ENCODE results near the gene DOK6. TPM values are rescaled to one million over a fixed set of nuclear protein-coding genes. Genes with fewer than 3 reads are reported as not detected.
"Not testable (repeated sequence)": the region's sequence is repeated elsewhere in the genome, so short reads cannot be mapped to it uniquely, and the experiment has no call there.

DOK6 gene
- total and polyA plus RNA-seq, 2 of the 13 experiments (the other 11 are each of a cell fraction or from before 2014, with no cell fraction given), result 17.0 to 17.2 TPM

DNA sequence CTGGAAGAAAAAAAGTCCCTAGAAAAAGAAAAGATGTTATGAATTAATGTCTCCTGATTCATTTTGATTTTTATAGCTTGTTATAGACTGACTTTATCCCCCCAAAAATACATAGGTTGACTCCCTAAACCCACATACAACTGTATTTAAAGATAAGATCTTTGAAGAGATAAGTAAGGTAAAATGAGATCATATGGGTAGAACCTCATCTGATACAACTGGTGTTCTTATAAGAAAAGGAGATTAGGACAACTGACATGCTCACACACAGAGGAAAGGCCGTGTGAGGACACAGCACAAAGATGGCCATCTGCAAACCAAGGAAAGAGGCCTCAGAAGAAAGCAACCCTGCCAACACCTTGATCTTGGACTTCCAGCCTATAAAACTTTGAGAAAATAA, 429.5 kb downstream of the DOK6 start:
- no peak for TF ChIP-seq ZSCAN20 (CRISPR knock-in tag; IDR thresholded peaks at IDR 0.05; ENCODE audit: borderline replicate concordance)
- TF ChIP-seq, protein P1, sequence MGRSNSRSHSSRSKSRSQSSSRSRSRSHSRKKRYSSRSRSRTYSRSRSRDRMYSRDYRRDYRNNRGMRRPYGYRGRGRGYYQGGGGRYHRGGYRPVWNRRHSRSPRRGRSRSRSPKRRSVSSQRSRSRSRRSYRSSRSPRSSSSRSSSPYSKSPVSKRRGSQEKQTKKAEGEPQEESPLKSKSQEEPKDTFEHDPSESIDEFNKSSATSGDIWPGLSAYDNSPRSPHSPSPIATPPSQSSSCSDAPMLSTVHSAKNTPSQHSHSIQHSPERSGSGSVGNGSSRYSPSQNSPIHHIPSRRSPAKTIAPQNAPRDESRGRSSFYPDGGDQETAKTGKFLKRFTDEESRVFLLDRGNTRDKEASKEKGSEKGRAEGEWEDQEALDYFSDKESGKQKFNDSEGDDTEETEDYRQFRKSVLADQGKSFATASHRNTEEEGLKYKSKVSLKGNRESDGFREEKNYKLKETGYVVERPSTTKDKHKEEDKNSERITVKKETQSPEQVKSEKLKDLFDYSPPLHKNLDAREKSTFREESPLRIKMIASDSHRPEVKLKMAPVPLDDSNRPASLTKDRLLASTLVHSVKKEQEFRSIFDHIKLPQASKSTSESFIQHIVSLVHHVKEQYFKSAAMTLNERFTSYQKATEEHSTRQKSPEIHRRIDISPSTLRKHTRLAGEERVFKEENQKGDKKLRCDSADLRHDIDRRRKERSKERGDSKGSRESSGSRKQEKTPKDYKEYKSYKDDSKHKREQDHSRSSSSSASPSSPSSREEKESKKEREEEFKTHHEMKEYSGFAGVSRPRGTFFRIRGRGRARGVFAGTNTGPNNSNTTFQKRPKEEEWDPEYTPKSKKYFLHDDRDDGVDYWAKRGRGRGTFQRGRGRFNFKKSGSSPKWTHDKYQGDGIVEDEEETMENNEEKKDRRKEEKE (IDR thresholded peaks at IDR 0.05), result no peak
- TF ChIP-seq MXI1 (IDR thresholded peaks at IDR 0.05; ENCODE audit: borderline replicate concordance, low read depth, low read length), result no peak
- no peak for TF ChIP-seq ZNF20 (CRISPR knock-in tag; IDR thresholded peaks at IDR 0.05)
- TF ChIP-seq, protein P2, sequence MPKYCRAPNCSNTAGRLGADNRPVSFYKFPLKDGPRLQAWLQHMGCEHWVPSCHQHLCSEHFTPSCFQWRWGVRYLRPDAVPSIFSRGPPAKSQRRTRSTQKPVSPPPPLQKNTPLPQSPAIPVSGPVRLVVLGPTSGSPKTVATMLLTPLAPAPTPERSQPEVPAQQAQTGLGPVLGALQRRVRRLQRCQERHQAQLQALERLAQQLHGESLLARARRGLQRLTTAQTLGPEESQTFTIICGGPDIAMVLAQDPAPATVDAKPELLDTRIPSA (CRISPR knock-in tag; IDR thresholded peaks at IDR 0.05; ENCODE audit: borderline replicate concordance), result no peak
- TF ChIP-seq, protein P3, sequence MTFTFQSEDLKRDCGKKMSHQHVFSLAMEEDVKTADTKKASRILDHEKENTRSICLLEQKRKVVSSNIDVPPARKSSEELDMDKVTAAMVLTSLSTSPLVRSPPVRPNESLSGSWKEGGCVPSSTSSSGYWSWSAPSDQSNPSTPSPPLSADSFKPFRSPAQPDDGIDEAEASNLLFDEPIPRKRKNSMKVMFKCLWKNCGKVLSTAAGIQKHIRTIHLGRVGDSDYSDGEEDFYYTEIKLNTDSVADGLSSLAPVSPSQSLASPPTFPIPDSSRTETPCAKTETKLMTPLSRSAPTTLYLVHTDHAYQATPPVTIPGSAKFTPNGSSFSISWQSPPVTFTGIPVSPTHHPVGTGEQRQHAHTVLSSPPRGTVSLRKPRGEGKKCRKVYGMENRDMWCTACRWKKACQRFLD (CRISPR knock-in tag; IDR thresholded peaks at IDR 0.05; ENCODE audit: borderline replicate concordance), result no peak
- TF ChIP-seq, protein P4, sequence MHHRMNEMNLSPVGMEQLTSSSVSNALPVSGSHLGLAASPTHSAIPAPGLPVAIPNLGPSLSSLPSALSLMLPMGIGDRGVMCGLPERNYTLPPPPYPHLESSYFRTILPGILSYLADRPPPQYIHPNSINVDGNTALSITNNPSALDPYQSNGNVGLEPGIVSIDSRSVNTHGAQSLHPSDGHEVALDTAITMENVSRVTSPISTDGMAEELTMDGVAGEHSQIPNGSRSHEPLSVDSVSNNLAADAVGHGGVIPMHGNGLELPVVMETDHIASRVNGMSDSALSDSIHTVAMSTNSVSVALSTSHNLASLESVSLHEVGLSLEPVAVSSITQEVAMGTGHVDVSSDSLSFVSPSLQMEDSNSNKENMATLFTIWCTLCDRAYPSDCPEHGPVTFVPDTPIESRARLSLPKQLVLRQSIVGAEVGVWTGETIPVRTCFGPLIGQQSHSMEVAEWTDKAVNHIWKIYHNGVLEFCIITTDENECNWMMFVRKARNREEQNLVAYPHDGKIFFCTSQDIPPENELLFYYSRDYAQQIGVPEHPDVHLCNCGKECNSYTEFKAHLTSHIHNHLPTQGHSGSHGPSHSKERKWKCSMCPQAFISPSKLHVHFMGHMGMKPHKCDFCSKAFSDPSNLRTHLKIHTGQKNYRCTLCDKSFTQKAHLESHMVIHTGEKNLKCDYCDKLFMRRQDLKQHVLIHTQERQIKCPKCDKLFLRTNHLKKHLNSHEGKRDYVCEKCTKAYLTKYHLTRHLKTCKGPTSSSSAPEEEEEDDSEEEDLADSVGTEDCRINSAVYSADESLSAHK (CRISPR knock-in tag; IDR thresholded peaks at IDR 0.05; ENCODE audit: borderline replicate concordance), result no peak
- TF ChIP-seq SIX4 (CRISPR knock-in tag; IDR thresholded peaks at IDR 0.05), result no peak
- Histone ChIP-seq H3K27ac (ENCODE audit: extremely low read length, insufficient read depth, low read length) (no peak overlapping the region), H3K27me3 (ENCODE audit: control insufficient read depth in 1 of 2, insufficient read depth in 2 of 2, low read length in 2 of 2) (no peaks in the 10 kb centered on the region), H3K9ac (ENCODE audit: insufficient read depth, low read depth, low read length) (no peak overlapping the region), H3K36me3 (replicated peaks in 1 of 2; ENCODE audit: control insufficient read depth in 1 of 2, insufficient read depth in 2 of 2, low read length in 2 of 2) (no peaks in the 10 kb centered on the region), H3K9me3 (ENCODE audit: low read length) (no peaks in the 10 kb centered on the region), H3K4me1 (ENCODE audit: insufficient read depth, low read length) (no peaks in the 10 kb centered on the region), H2AFZ (ENCODE audit: low read length) (no peak overlapping the region), H3K4me2 (ENCODE audit: low read depth, low read length) (no peak overlapping the region), H3K4me3 (replicated peaks in 1 of 3; ENCODE audit: insufficient read depth in 1 of 3, low read depth in 2 of 3, low read length in 3 of 3) (no peak overlapping the region), H4K20me1 (ENCODE audit: insufficient read depth, low read length) (no peaks in the 10 kb centered on the region), H3K79me2 (ENCODE audit: insufficient read depth, low read length) (no peaks in the 10 kb centered on the region)
- FAIRE-seq (no peak), DNase-seq (ENCODE audit: low spot score) (no peak), ATAC-seq (no peak)
- 71% methylated on average over 1 of the region's 1 CpG for WGBS (ENCODE audit: low lambda C conversion rate)
- in situ Hi-C loops (cut with HindIII; ENCODE audit: extremely low pct_ligation_motif_present, low pct_unique_long_range_greater_than_20kb) (no loop called here), intact Hi-C loops (cut with micrococcal nuclease; ENCODE audit: unreplicated experiment) (no loop called here)
- ChIA-PET CTCF (ENCODE audit: low intra/inter-chr PET ratio, low total read pairs) (no interaction called here), POLR2A (no interaction called here)
- no TSS peak for BruUV-seq (replicated peaks)

DNA sequence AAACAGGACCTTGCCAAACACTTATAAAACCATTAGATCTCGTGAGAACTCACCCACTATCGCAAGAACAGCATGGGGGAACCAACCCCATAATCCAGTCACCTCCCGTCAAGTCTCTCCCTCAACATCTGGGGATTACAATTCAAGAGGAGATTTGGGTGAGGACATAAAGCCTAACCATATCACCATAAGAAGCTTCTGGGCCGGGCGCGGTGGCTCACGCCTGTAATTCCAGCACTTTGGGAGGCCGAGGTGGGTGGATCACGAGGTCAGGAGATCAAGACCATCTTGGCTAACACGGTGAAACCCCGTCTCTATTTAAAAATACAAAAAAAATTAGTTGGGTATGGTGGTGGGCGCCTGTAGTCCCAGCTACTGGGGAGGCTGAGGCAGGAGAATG, 434.3 kb downstream of the DOK6 start:
- H3K9me3 ChIP-seq (ENCODE audit: low read length); H3K4me3 ChIP-seq (replicated peaks in 1 of 3; ENCODE audit: insufficient read depth in 1 of 3, low read depth in 2 of 3, low read length in 3 of 3); H3K36me3 ChIP-seq (replicated peaks in 1 of 2; ENCODE audit: control insufficient read depth in 1 of 2, insufficient read depth in 2 of 2, low read length in 2 of 2); BruUV-seq (replicated peaks); DNase-seq (ENCODE audit: low spot score); intact Hi-C loops (cut with micrococcal nuclease; ENCODE audit: unreplicated experiment); in situ Hi-C loops (cut with HindIII; ENCODE audit: extremely low pct_ligation_motif_present, low pct_unique_long_range_greater_than_20kb); FAIRE-seq; H3K79me2 ChIP-seq (ENCODE audit: insufficient read depth, low read length); H2AFZ ChIP-seq (ENCODE audit: low read length); H3K4me1 ChIP-seq (ENCODE audit: insufficient read depth, low read length); H3K27me3 ChIP-seq (ENCODE audit: control insufficient read depth in 1 of 2, insufficient read depth in 2 of 2, low read length in 2 of 2); CTCF ChIA-PET (ENCODE audit: low intra/inter-chr PET ratio, low total read pairs); H4K20me1 ChIP-seq (ENCODE audit: insufficient read depth, low read length); H3K27ac ChIP-seq (ENCODE audit: extremely low read length, insufficient read depth, low read length); H3K9ac ChIP-seq (ENCODE audit: insufficient read depth, low read depth, low read length); H3K4me2 ChIP-seq (ENCODE audit: low read depth, low read length); ATAC-seq: not testable (repeated sequence)
- POLR2A ChIA-PET, result interaction anchor here (0.8 kb wide), 1 partner anchor 11 kb away, joined by 4 read pairs; no protein-coding TSS in a partner anchor
- WGBS (ENCODE audit: low lambda C conversion rate), result 86% methylated on average over 12 of the region's 12 CpGs
